HEK293T (cell line): ENCODE data around the gene SEC22C.
"Not testable (repeated sequence)": the region's sequence is repeated elsewhere in the genome, so short reads cannot be mapped to it uniquely, and the experiment has no call there.

Source experiments
- CTCF ChIA-PET: fragments of 350-600 bp; formaldehyde crosslinking; extraction: SDS; loops from one replicate; lab custom pipeline; 2021; ENCODE audit warnings: antibody characterized with exemption, inconsistent platforms; lab: Yijun Ruan, JAX
- POLR2A ChIA-PET: fragments of 350-600 bp; formaldehyde crosslinking; extraction: SDS; loops from one replicate; lab custom pipeline; 2020; ENCODE audit warnings: antibody characterized with exemption, inconsistent platforms; lab: Yijun Ruan, JAX
- DNase-seq: peaks from one replicate; pipeline ENCODE4 v3.0.0; 2012; ENCODE audit warnings: mixed read lengths; ENCODE audit errors: extremely low spot score
- ARNT ChIP-seq: fragments of 450-650 bp; IDR thresholded peaks from 2 replicates; pipeline ENCODE4 v1.6.1; 2017; ENCODE audit warnings: mild to moderate bottlenecking
- BHLHE40 ChIP-seq: fragments of 450-650 bp; IDR thresholded peaks from 2 replicates; pipeline ENCODE4 v1.6.1; 2016; ENCODE audit warnings: mild to moderate bottlenecking, moderate library complexity, borderline replicate concordance
- CTBP1 ChIP-seq: fragments of 450-650 bp; IDR thresholded peaks from 2 replicates; pipeline ENCODE4 v1.6.1; 2016; ENCODE audit warnings: borderline replicate concordance
- ELF4 ChIP-seq: fragments of 450-650 bp; IDR thresholded peaks from 2 replicates; pipeline ENCODE4 v1.6.1; 2017; ENCODE audit warnings: antibody characterized with exemption
- FOXA1 ChIP-seq: fragments of 450-650 bp; IDR thresholded peaks from 2 replicates; pipeline ENCODE4 v1.6.1; 2016; ENCODE audit warnings: mild to moderate bottlenecking
- FOXK2 ChIP-seq: fragments of 450-650 bp; IDR thresholded peaks from 2 replicates; pipeline ENCODE4 v1.6.1; 2016; ENCODE audit warnings: mild to moderate bottlenecking
- FOXM1 ChIP-seq: fragments of 450-650 bp; IDR thresholded peaks from 2 replicates; pipeline ENCODE4 v1.6.1; 2017; ENCODE audit warnings: mild to moderate bottlenecking, borderline replicate concordance
- HDGF ChIP-seq: fragments of 450-650 bp; IDR thresholded peaks from 2 replicates; pipeline ENCODE4 v1.6.1; 2017; ENCODE audit warnings: antibody characterized with exemption, borderline replicate concordance
- L3MBTL2 ChIP-seq: fragments of 450-650 bp; conservative IDR thresholded peaks from 2 replicates; pipeline ENCODE4 v1.6.1; 2016; ENCODE audit warnings: mild to moderate bottlenecking
- LEF1 ChIP-seq: fragments of 450-650 bp; IDR thresholded peaks from 2 replicates; pipeline ENCODE4 v1.6.1; 2017; ENCODE audit warnings: mild to moderate bottlenecking, borderline replicate concordance
- NFRKB ChIP-seq: fragments of 450-650 bp; IDR thresholded peaks from 2 replicates; pipeline ENCODE4 v1.6.1; 2016; ENCODE audit warnings: mild to moderate bottlenecking, moderate library complexity
- PKNOX1 ChIP-seq: fragments of 450-650 bp; IDR thresholded peaks from 2 replicates; pipeline ENCODE4 v1.6.1; 2016
- SP1 ChIP-seq: fragments of 450-650 bp; IDR thresholded peaks from 2 replicates; pipeline ENCODE4 v1.6.1; 2017
- SUZ12 ChIP-seq: fragments of 450-650 bp; IDR thresholded peaks from 2 replicates; pipeline ENCODE4 v1.6.1; 2016; ENCODE audit warnings: mild to moderate bottlenecking
- TARDBP ChIP-seq: fragments of 450-650 bp; IDR thresholded peaks from 2 replicates; pipeline ENCODE4 v1.6.1; 2016
- ZNF384 ChIP-seq: fragments of 450-650 bp; IDR thresholded peaks from 2 replicates; pipeline ENCODE4 v1.6.1; 2016

The SEC22C gene

GRCh38 chr3:42605546-42606173 lies 23.9 kb upstream of the SEC22C start:
- ChIA-PET CTCF (no interaction called here), POLR2A (interaction anchor here (1.0 to 1.3 kb wide), 2 partner anchors 15 to 25 kb away, joined by 3 to 4 read pairs; partner anchors contain the start of gene SS18L2)
- TF ChIP-seq SP1 (no peak), BHLHE40 (no peak), FOXA1 (no peak), HDGF (no peak), NFRKB (no peak), FOXM1 (no peak), ARNT (no peak), ZNF384 (no peak), ELF4 (no peak), CTBP1 (no peak), L3MBTL2 (no peak), TARDBP (no peak)
- no peak for DNase-seq

- no peak for DNase-seq
- TF ChIP-seq CTBP1 (no peak), LEF1 (no peak), ELF4 (no peak)
- CTCF ChIA-PET, result interaction anchor here (0.6 kb wide), 1 partner anchor 9 kb away, joined by 3 read pairs; no protein-coding TSS in a partner anchor
These were observed 21.2 kb upstream of the SEC22C start for GRCh38 chr3:42602961-42603360.

GRCh38 chr3:42601896-42602581 lies 20.3 kb upstream of the SEC22C start:
- no peak for DNase-seq
- ChIA-PET POLR2A (no interaction called here), CTCF (interaction anchor here (2.2 kb wide), 1 partner anchor 12 kb away, joined by 7 read pairs; no protein-coding TSS in a partner anchor)
- no peak for TF ChIP-seq ZNF384
- no peak for TF ChIP-seq HDGF
- no peak for TF ChIP-seq ELF4
- TF ChIP-seq FOXK2, result no peak
- no peak for TF ChIP-seq LEF1
- TF ChIP-seq BHLHE40, result no peak
- no peak for TF ChIP-seq NFRKB
- TF ChIP-seq L3MBTL2, result no peak
- no peak for TF ChIP-seq FOXM1
- no peak for TF ChIP-seq SUZ12
- no peak for TF ChIP-seq FOXA1
- TF ChIP-seq TARDBP, result no peak
- TF ChIP-seq CTBP1, result no peak
- TF ChIP-seq PKNOX1, result no peak
- TF ChIP-seq ARNT, result no peak
- no peak for TF ChIP-seq SP1

More at GRCh38 chr3:42602961-42603360, 21.2 kb upstream of the SEC22C start:
- POLR2A ChIA-PET, result no interaction called here

GRCh38 chr3:42600958-42601675 lies 19.4 kb upstream of the SEC22C start:
- DNase-seq, result peak; percentile 13
- ChIA-PET CTCF (interaction anchor here (1.5 to 2.2 kb wide), 2 partner anchors 10 to 13 kb away, joined by 5 to 7 read pairs; partner anchors contain the start of gene SS18L2), POLR2A (interaction anchor here (0.6 to 1.5 kb wide), 21 partner anchors 8 to 639 kb away, joined by 3 to 39 read pairs (median 5); partner anchors contain the start of genes SEC22C, SS18L2, ULK4 and VIPR1)
- TF ChIP-seq L3MBTL2, result no peak
- TF ChIP-seq ARNT, result no peak
- TF ChIP-seq BHLHE40, result no peak
- TF ChIP-seq HDGF, result no peak
- no peak for TF ChIP-seq FOXM1
- no peak for TF ChIP-seq FOXA1
- TF ChIP-seq LEF1, result no peak
- no peak for TF ChIP-seq CTBP1
- no peak for TF ChIP-seq ZNF384
- no peak for TF ChIP-seq TARDBP
- no peak for TF ChIP-seq PKNOX1
- TF ChIP-seq FOXK2, result no peak
- no peak for TF ChIP-seq ELF4
- TF ChIP-seq SP1, result no peak
- no peak for TF ChIP-seq SUZ12
- TF ChIP-seq NFRKB, result no peak

DNA sequence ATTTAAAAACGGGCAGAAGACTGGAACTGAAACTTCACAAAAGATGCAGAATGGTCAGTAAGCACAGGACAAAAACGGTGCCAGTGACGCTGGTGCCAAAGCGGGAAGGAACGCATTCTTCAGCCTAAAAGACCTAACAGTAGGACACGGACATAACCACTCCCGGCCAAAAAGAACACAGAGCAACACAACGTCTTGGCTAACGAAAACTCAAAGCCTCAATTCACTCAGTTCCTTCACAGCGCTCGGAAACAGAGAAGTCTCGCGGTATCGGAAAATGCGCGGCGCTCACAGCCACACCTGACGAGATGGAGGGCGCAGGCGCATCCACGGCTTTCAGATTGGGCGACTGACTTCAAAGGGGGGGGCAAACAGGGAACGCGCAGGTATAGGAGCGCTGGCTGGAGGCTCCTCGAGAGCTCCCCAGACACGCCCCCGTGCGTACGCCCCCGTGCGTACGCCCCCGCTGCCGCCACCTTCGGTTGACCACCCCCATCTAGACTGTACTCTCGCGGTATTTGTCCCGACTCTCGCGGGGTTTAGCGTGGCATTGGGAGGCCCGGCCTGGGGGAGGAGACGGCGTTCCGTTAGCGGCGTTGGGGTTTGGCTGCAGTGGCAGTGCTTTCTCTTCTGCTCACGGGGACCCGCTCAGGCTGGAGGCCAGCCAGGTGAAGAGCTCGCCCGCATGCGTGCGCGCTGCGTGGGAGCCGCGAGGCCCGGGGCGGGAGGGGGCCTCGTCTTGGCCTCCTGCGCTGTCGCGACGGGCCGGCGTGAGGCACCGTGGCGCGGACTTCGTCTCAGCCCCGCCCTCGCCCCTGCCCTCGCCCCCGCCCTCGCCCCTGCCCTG lies 18.6 kb upstream of the SEC22C start, which contains the start of gene NKTR:
NKTR (plus strand) TSS at position 576 of the 847 bp plus-strand sequence. CDS start 321 bp downstream, outside the sequence.
- CTCF ChIA-PET, result interaction anchor here (1.5 to 2.2 kb wide), 2 partner anchors 9 to 13 kb away, joined by 5 to 7 read pairs; partner anchors contain the start of gene SS18L2
- DNase-seq, result peak; percentile 94
- TF ChIP-seq SUZ12 (no peak), FOXM1 (peak; percentile 85), SP1 (peak; percentile 47; the same call in 1 of the 2 replicates), CTBP1 (no peak), LEF1 (no peak), L3MBTL2 (peak; percentile 82), FOXK2 (no peak), HDGF (peak; percentile 91; the same call in 1 of the 2 replicates)
- POLR2A ChIA-PET, result interaction anchor here (0.6 to 1.5 kb wide), 23 partner anchors 9 to 638 kb away, joined by 3 to 39 read pairs (median 5); partner anchors contain the start of genes SEC22C, SS18L2, ULK4 and VIPR1

- POLR2A ChIA-PET, result interaction anchor here (1.3 kb wide), 1 partner anchor 14 kb away, joined by 8 read pairs; the partner anchor contains the start of gene SEC22C
- CTCF ChIA-PET, DNase-seq: not testable (repeated sequence)
These were observed 15.3 kb upstream of the SEC22C start for GRCh38 chr3:42597098-42597497.
